HCT116 (cell line): ENCODE measurements around the gene STARD3. TPM values are rescaled to one million over a fixed set of nuclear protein-coding genes. Genes with fewer than 3 reads are reported as not detected.

Experiments used
- ATAC-seq: fragments of 200-7000 bp; cut with Tn5 transposase; 2 replicates; pipeline ENCODE4 v1.9.1; 2020; ENCODE audit warnings: mild to moderate bottlenecking, moderate library complexity
- BruUV-seq: library from RNA; stranded (reverse); fragments of 400-500 nt; replicated peaks from 2 replicates; lab custom pipeline; 2021; lab: Mats Ljungman, UMichigan
- CTCF ChIA-PET: fragments of 300-600 bp; sonication (Branson Sonifier 250); formaldehyde crosslinking; loops from one replicate; lab custom pipeline; 2021; ENCODE audit warnings: antibody characterized with exemption; lab: Charles Lee
- POLR2A ChIA-PET: fragments of 300-600, 350-600 bp; sonication (Branson Sonifier 250); formaldehyde crosslinking; loops from one replicate; lab custom pipeline; 2021; ENCODE audit warnings: antibody characterized with exemption; lab: Charles Lee
- RAD21 ChIA-PET, 2 experiments: fragments of 300-600 bp; sonication (Branson Sonifier 250); formaldehyde crosslinking; loops; one replicate each; lab custom pipeline; 2023; ENCODE audit warnings: low total read pairs in 2 of 2; ENCODE audit not compliant: uncharacterized antibody in 2 of 2, unreplicated experiment in 2 of 2, low non-redundant PET in 1 of 2; lab: Charles Lee
- DNase-seq: peaks from one replicate; pipeline ENCODE4 v3.0.0-alpha.2; 2010; ENCODE audit warnings: low read depth, low spot score
- H2AFZ ChIP-seq: fragments of 200-600 bp; shearing (Covaris generic), sonication (generic); 2 replicates; pipeline ENCODE4 v1.6.1; 2017; ENCODE audit warnings: low read depth, mixed run types, mixed read lengths, antibody characterized with exemption, low read length; ENCODE audit not compliant: poor library complexity, severe bottlenecking
- H3K27ac ChIP-seq: 2 replicates; pipeline ENCODE4 v1.5.1; 2012; ENCODE audit warnings: low read depth, low read length
- H3K27me3 ChIP-seq: fragments of 200-600 bp; sonication (generic); 2 replicates; pipeline ENCODE4 v1.6.1; 2016; ENCODE audit warnings: mixed run types, low read length, mixed read lengths; ENCODE audit not compliant: insufficient read depth
- H3K36me3 ChIP-seq, 2 experiments: fragments of 200-500 bp in 1 of 2; fragments of 200-600 bp in 1 of 2; sonication (Bioruptor generic) in 1 of 2; sonication (generic) in 1 of 2; 2 replicates each; pipeline versions ENCODE4 v1.5.1 to v1.6.1; 2014 to 2016; ENCODE audit warnings: low read length in 2 of 2, inconsistent platforms in 1 of 2, mixed read lengths in 1 of 2, mixed run types in 1 of 2; ENCODE audit not compliant: insufficient read depth in 2 of 2, control insufficient read depth in 1 of 2
- H3K4me1 ChIP-seq, 2 experiments: fragments of 200-600 bp in 1 of 2; sonication (generic) in 1 of 2; 2 replicates each; pipeline versions ENCODE4 v1.5.1 to v1.6.1; 2012 to 2017; ENCODE audit warnings: low read length in 2 of 2, inconsistent platforms in 1 of 2, mild to moderate bottlenecking in 1 of 2, mixed read lengths in 1 of 2, mixed run types in 1 of 2, moderate library complexity in 1 of 2; ENCODE audit not compliant: insufficient read depth in 2 of 2, control insufficient read depth in 1 of 2
- H3K4me2 ChIP-seq: fragments of 200-600 bp; sonication (generic); 2 replicates; pipeline ENCODE4 v1.6.1; 2017; ENCODE audit warnings: mixed run types, low read length, mixed read lengths
- H3K4me3 ChIP-seq, 2 experiments: fragments of 200-600 bp in 1 of 2; sonication (generic) in 1 of 2; replicated peaks in 1 of 2; 2 replicates each; pipeline ENCODE4 v1.5.1; 2011 to 2016; ENCODE audit warnings: low read length in 2 of 2, control low read depth in 1 of 2, low read depth in 1 of 2, mild to moderate bottlenecking in 1 of 2, mixed read lengths in 1 of 2, mixed run types in 1 of 2
- H3K79me2 ChIP-seq: fragments of 200-600 bp; sonication (generic); 2 replicates; pipeline ENCODE4 v1.6.1; 2017; ENCODE audit warnings: mild to moderate bottlenecking, mixed run types, low read length, moderate library complexity, mixed read lengths; ENCODE audit not compliant: insufficient read depth
- H3K9ac ChIP-seq: fragments of 200-600 bp; sonication (generic); 2 replicates; pipeline ENCODE4 v1.6.1; 2016; ENCODE audit warnings: low read length, mixed read lengths
- H3K9me2 ChIP-seq: fragments of 200-600 bp; sonication (generic), shearing (Covaris generic); 2 replicates; pipeline ENCODE4 v1.6.1; 2017; ENCODE audit warnings: mixed run types, mild to moderate bottlenecking, moderate library complexity; ENCODE audit not compliant: insufficient read depth
- H3K9me3 ChIP-seq, 2 experiments: fragments of 200-500 bp in 1 of 2; fragments of 200-600 bp in 1 of 2; sonication (Bioruptor generic) in 1 of 2; sonication (generic) in 1 of 2; 2 replicates each; pipeline ENCODE4 v1.6.1; 2014 to 2017; ENCODE audit warnings: low read length in 2 of 2, mixed read lengths in 2 of 2, inconsistent platforms in 1 of 2, low read depth in 1 of 2, mild to moderate bottlenecking in 1 of 2, mixed run types in 1 of 2, moderate library complexity in 1 of 2; ENCODE audit not compliant: control insufficient read depth in 1 of 2, insufficient read depth in 1 of 2
- H4K20me1 ChIP-seq: fragments of 200-600 bp; sonication (generic), shearing (Covaris generic); 2 replicates; pipeline ENCODE4 v1.6.1; 2017; ENCODE audit warnings: mixed run types, mild to moderate bottlenecking, moderate library complexity; ENCODE audit not compliant: insufficient read depth
- ATF3 ChIP-seq: IDR thresholded peaks from 2 replicates; pipeline ENCODE4 v1.6.1; 2012
- CBX3 ChIP-seq: IDR thresholded peaks from 2 replicates; pipeline ENCODE4 v1.6.1; 2012; ENCODE audit warnings: low read depth
- CTCF ChIP-seq, 3 experiments: fragments of 200-600 bp in 1 of 3; sonication (generic) in 1 of 3; IDR thresholded peaks in 2 of 3; conservative IDR thresholded peaks in 1 of 3; 2 replicates each; pipeline ENCODE4 v1.5.1; 2012 to 2017; ENCODE audit warnings: low read depth in 2 of 3, low read length in 2 of 3, antibody characterized with exemption in 1 of 3, borderline replicate concordance in 1 of 3, control low read depth in 1 of 3, mild to moderate bottlenecking in 1 of 3, mixed read lengths in 1 of 3, mixed run types in 1 of 3, moderate library complexity in 1 of 3; ENCODE audit not compliant: insufficient read depth in 1 of 3
- EGR1 ChIP-seq: IDR thresholded peaks from 2 replicates; pipeline ENCODE4 v1.6.1; 2012; ENCODE audit warnings: low read depth
- EZH2 ChIP-seq: fragments of 200-600 bp; sonication (generic); IDR thresholded peaks from 2 replicates; pipeline ENCODE4 v1.6.1; 2017; ENCODE audit warnings: antibody characterized with exemption, mixed run types
- EZH2phosphoT487 ChIP-seq: fragments of 200-600 bp; IDR thresholded peaks from 2 replicates; pipeline ENCODE4 v1.6.1; 2018; ENCODE audit warnings: antibody characterized with exemption, borderline replicate concordance
- JUND ChIP-seq: IDR thresholded peaks from 2 replicates; pipeline ENCODE4 v1.6.1; 2012
- POLR2A ChIP-seq: IDR thresholded peaks from 2 replicates; pipeline ENCODE4 v1.7.0; 2011; ENCODE audit warnings: borderline replicate concordance; ENCODE audit not compliant: insufficient read depth, insufficient read length; ENCODE audit errors: extremely low read depth
- POLR2AphosphoS5 ChIP-seq: IDR thresholded peaks from 2 replicates; pipeline ENCODE4 v1.6.1; 2011; ENCODE audit warnings: mild to moderate bottlenecking, low read depth, low read length, moderate library complexity
- RAD21 ChIP-seq: IDR thresholded peaks from 2 replicates; pipeline ENCODE4 v1.6.1; 2012; ENCODE audit warnings: low read depth, mild to moderate bottlenecking
- SP1 ChIP-seq: IDR thresholded peaks from 2 replicates; pipeline ENCODE4 v1.6.1; 2012; ENCODE audit warnings: low read depth
- SRF ChIP-seq: IDR thresholded peaks from 2 replicates; pipeline ENCODE4 v1.6.1; 2012; ENCODE audit warnings: low read depth
- YY1 ChIP-seq: IDR thresholded peaks from 2 replicates; pipeline ENCODE4 v1.6.1; 2011; ENCODE audit warnings: low read length, low read depth, moderate library complexity, mild to moderate bottlenecking; ENCODE audit not compliant: insufficient replicate concordance; ENCODE audit errors: extremely low read depth
- ZFX ChIP-seq: fragments of 450-650 bp; IDR thresholded peaks from 2 replicates; pipeline ENCODE4 v1.6.1; 2017
- ZNF274 ChIP-seq: fragments of 200-500 bp; sonication (Bioruptor generic); IDR thresholded peaks from 2 replicates; pipeline ENCODE4 v1.6.1; 2014; ENCODE audit warnings: mild to moderate bottlenecking, low read depth, low read length, inconsistent platforms
- intact Hi-C: fragments of 100-400 bp; cut with micrococcal nuclease; formaldehyde crosslinking; loops from 2 replicates; pipeline ENCODE4 v1.10.0; 2022
- total RNA-seq: library from RNA; stranded (reverse); gene quantifications from one replicate; pipeline ENCODE4 v1.2.1, GENCODE V29; 2021; ENCODE audit not compliant: unreplicated experiment

Gene STARD3
- total RNA-seq, 1 experiment from 2014 or later, result 73.9 TPM

GRCh38 chr17:39607851-39608130 is 29.2 kb upstream of the STARD3 start, which contains the start of gene NEUROD2:
NEUROD2 (minus strand) TSS chr17:39607920; CDS start chr17:39606599, 1,321 bp downstream.
- BruUV-seq, result no TSS peak
- intact Hi-C loops, result no loop called here
- DNase-seq (no peak), ATAC-seq (no peak)
- no peak within 1 kb of the TSS for H3K4me3 ChIP-seq
- ChIA-PET POLR2A (no interaction called here), RAD21 (no interaction called here), CTCF (no interaction called here)
- H3K27me3 ChIP-seq, result peaks cover 6% of the 10 kb centered on the region; the same call in 1 of the 2 replicates
- no peak within 1 kb of the TSS for H2AFZ ChIP-seq
- H3K4me1 ChIP-seq, result peaks cover 0 to 5% of the 10 kb centered on the region in 2 experiments; a peak in 2 of 4 replicates
- no peaks in the 10 kb centered on the region for H3K9me3 ChIP-seq
- no peaks in the 10 kb centered on the region for H4K20me1 ChIP-seq
- TF ChIP-seq POLR2A, result no peak
- TF ChIP-seq EZH2phosphoT487, result no peak
- TF ChIP-seq ATF3, result no peak
- TF ChIP-seq EGR1, result no peak
- no peak for TF ChIP-seq SP1
- no peak for TF ChIP-seq YY1
- TF ChIP-seq SRF, result no peak
- TF ChIP-seq JUND, result no peak
- no peak for TF ChIP-seq CBX3
- TF ChIP-seq POLR2AphosphoS5, result no peak
- TF ChIP-seq ZFX, result no peak
- TF ChIP-seq EZH2, result no peak
- TF ChIP-seq RAD21, result no peak
- TF ChIP-seq ZNF274, result no peak
- no peak for TF ChIP-seq CTCF (IDR thresholded peaks at IDR 0.05 in 2 of 3, conservative IDR thresholded peaks at IDR 0.05 in 1 of 3; ENCODE audit: borderline replicate concordance in 1 of 3, insufficient read depth in 1 of 3, low read depth in 2 of 3, low read length in 2 of 3)
- no peak within 1 kb of the TSS for H3K4me2 ChIP-seq
- no peaks in the 10 kb centered on the region for H3K9me2 ChIP-seq
- H3K27ac ChIP-seq, result no peak within 1 kb of the TSS
- no peaks in the 10 kb centered on the region for H3K79me2 ChIP-seq
- H3K36me3 ChIP-seq, result no peaks in the 10 kb centered on the region
- no peak within 1 kb of the TSS for H3K9ac ChIP-seq
